Activated effector memory CD4-positive, alpha-beta T cell treated with Interleukin-2 at 50 U/mL for 16 hours (primary cell): Measurements from ENCODE around the gene RAB24.
A peak's percentile ranks its signal among the peaks of the same experiment; 100 is the strongest.
"Not testable (repeated sequence)": the region's sequence is repeated elsewhere in the genome, so short reads cannot be mapped to it uniquely, and the experiment has no call there.

ENCODE experiments used
- DNase-seq: peaks from one replicate; pipeline ENCODE4 v3.0.0-alpha.2; 2020

Gene RAB24

DNA sequence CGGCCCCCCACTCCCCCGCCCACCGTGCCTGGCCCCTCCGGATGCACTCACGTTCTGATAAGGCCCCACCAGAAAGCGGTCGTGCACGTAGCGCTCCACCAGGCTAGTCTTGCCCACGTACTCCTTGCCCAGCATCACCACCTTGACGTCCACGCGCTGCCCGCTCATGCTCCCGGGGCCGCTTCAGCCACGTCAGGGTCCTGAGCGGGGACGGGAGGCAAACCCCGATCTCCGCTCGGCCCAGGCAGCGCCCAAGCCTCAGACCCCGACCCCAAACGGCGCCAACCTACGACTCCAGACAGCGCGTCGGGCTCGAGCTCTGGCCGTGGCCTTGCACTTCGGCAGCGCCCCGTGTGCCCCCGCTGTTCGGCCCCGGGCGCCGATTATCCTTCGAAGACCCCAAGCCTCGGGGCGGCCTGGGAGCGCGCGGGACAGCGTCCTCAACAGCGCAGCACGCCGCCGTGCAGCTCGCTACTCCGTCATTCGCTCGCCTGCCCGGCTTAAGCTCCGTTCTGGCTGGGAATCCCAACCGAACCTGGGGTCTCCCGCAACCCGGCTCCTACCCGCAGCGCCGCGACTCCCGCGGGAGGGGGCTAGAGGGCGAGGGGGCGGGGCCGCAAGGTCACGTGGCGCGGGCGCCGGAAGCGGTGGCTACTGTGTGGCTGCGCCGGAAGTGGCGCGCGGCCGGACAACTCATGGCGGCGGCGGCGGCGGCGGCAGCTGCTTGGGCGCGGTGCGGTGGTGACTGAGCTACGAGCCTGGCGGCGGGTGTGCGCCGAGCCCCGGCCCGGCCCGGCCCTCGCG lies at the start of gene RAB24, which contains the start of gene PRELID1:
TSS of gene RAB24 (minus strand) at position 599 of the 804 bp plus-strand sequence. CDS start at position 168, 431 bp downstream.
TSS of gene PRELID1 (plus strand) at position 679 of the 804 bp plus-strand sequence. CDS start 187 bp downstream, outside the sequence.
- peak; percentile 85 for DNase-seq

- no peak for DNase-seq
Measured at GRCh38 chr5:177353093-177353492, 49.6 kb upstream of the RAB24 start.

GRCh38 chr5:177351392-177352329 lies 48.1 kb upstream of the RAB24 start, which contains the start of gene LMAN2:
Gene LMAN2, minus strand, starts transcription at chr5:177351668. Its CDS starts 21 bp downstream, at chr5:177351647.
- DNase-seq: peak; percentile 88

DNA sequence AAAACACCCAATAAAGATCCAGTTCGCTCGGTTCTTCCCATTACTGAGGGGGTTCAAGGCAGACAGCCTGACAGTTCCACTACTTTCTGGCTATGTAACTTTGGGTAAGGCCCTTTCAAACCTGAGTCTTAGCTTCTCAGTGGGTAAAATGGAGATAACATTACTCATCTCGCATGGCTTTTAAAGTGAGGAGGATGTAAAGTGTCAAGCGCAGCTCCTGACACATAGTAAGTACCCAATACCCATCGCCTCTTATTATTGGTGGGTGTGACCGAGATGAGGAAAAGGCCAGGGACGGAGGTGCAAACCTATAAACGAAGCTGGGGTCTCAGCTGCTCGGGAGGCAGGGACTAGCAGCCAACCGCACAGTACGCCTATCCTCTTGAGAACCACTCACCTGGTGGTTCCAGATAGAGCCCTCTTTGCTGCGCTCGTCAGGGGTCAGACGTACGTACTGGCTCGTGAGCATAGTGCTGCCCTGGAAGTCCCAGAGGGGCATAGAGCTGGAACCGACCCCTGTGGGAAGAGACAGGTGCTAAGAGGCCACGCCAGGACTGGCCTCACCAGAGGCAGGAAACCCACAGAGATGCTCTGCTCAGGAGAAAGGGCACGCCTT lies 47.4 kb upstream of the RAB24 start:
- DNase-seq: no peak

DNA sequence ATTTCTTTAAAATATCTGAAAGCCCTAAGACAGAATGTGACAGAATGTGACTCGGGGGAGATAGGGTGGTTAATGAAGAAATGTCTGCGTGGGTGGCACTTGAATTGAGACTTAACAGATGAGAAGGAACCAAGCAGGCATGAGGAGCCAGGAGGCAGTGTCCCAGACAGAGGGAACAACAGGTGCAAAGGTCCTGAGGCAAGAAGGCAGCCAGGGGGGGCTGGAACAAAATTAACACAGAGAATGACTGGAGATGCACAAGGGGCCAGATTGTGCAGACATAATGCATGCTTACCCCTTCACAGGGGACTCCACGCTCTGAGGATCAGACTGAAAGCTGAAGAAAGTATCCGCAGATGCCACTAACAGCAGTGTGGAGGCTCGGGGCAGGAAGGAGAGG lies 46.2 kb upstream of the RAB24 start:
- DNase-seq: no peak

GRCh38 chr5:177349362-177349647 lies 45.8 kb upstream of the RAB24 start:
- DNase-seq: no peak

DNA sequence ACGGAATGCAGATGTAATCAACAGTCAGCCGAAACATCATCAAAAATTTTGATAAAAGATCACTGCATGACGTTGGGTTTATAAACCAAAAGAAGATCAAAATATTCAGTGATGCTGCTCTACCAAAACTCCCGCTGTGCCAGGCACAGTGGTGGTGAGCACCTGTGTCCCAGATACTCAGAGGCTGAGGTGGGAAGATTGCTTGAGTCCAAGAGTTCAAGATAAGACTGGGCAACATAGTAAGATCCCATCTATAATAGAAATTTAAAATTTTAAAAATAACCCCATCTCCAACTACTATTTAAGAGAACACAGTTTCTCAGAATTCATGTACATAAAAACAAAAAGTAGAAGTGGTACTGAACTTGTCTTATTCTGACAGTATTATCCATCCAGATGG lies 44.2 kb upstream of the RAB24 start:
- DNase-seq: no peak

DNA sequence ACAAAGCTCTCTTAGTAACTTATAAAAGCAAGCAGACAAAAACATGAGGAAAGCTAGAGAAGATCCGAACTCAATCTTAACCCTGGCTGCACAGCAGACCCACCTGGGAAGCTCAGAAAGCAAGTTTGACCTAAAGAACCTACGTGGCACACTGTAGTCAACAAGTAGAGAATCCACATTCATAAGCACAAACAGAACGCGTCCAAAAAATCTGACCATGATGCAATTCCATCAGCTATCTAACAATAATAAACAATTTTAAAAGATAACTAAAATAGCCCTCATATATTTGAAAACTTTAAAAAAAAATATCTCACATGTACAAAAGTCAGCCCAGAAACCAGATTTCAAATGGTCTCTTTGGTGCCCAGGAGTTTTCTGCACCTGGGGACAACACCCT lies 43.3 kb upstream of the RAB24 start:
- DNase-seq: no peak

DNA sequence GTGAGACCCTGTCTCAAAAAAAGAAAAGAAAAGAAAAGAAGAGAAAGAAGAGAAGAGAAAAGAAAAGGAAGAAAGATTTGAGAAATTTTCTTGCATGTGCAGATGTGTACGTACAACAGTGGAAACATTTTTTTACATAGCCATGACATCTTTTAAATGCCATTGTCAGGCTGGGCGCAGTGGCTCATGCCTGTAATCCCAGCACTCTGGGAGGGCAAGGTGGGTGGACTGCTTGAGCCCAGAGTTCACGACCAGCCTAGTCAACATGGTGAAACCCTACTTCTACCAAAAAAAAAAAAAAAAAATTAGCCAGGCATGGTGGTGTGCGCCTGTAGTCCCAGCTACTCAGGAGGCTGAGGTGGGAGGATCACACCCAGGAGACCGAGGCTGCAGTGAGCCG lies 41.4 kb upstream of the RAB24 start:
- DNase-seq: no peak

GRCh38 chr5:177343777-177344176 lies 40.3 kb upstream of the RAB24 start:
- DNase-seq: no peak

- DNase-seq: not testable (repeated sequence)
Measured at GRCh38 chr5:177343000-177343399, 39.5 kb upstream of the RAB24 start.

DNA sequence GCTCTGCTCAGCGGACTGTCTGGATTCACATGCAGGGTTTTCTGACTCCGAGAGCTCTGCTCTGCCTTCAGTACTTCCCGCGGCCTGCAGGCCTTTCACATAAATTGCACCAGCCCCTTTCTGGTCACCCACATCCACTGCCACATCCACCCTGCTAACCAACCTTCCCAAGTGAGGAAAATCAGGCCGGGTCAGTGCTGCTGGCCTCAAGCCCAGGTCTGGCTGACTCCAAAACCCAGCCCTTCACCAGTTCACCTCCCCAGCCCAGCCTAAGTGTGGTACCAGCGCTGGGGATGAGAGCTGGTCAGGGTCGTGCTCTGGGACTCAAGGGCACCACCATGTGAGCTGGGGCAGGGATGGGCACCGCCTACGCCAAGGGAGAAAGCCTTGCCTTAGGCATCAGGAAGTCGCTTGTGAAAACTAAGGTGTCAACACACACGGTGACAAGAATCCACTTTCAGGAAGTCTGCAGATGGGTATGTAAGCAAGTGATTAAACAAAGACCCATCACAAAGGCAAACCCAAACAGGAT lies 35.7 kb upstream of the RAB24 start:
- DNase-seq: no peak

DNA sequence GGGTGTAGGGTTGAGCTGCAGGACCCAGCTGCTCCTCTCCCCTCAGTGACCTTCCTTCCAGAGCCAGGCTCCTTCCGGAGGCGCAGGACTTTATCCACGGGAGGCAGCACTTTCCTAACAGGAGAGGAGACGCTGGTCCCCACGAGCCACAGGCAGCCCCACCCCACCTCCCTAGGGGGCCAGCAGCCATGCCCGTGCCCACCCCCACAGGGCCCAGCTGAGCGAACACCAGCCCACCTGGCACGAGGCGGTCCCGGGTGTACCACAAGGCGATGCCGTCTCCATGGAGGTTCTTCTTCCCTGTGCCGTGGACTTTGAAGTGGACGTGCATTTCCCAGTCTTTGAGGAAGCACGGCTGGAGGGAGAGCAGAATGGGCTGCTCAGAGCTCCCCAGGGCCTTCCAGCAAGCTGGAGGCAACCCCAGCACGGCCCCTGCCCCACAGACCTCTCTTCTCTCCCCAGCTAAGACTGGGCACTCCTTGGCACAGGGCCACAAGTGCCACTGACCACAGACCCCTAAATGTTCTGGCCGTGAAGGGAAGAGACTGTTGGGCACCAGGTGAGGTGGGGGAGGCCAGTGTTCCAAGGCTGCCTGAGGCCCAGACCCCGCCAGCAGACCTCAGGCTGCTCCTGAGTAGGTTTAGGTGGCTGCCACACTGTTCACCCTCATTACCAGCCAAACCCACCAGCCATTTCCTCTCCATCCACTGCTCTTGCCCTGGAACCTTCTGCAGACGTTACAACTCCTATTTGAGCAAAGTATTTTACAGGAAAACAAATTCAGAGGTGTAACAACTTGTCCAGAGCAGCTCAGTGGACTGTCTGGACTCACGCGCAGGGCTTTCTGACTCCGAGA lies 35.0 kb upstream of the RAB24 start:
- DNase-seq: no peak

- no peak for DNase-seq
Measured at GRCh38 chr5:177336603-177337494, 33.3 kb upstream of the RAB24 start.

- DNase-seq: no peak
Measured at GRCh38 chr5:177336112-177336511, 32.6 kb upstream of the RAB24 start.

DNA sequence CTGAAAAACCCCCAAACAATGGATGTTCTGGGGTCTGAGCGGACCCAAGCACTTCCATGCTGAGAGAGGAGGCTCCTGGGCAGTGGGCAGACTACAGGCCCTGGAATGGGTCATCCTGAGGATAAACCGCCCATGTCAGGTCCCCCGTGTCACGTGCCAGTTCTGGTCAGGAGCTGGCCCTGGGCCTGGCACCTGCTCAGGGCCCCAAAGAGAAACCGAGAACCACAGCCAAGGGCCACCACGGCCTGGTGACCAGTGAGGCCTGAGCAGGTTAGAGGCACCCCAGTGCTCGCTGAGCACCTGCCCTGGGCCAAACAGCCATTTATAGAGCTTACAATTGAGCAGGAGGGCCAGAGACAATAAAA lies 32.2 kb upstream of the RAB24 start:
- no peak for DNase-seq

GRCh38 chr5:177334781-177335700 lies 31.5 kb upstream of the RAB24 start:
- DNase-seq: no peak

DNA sequence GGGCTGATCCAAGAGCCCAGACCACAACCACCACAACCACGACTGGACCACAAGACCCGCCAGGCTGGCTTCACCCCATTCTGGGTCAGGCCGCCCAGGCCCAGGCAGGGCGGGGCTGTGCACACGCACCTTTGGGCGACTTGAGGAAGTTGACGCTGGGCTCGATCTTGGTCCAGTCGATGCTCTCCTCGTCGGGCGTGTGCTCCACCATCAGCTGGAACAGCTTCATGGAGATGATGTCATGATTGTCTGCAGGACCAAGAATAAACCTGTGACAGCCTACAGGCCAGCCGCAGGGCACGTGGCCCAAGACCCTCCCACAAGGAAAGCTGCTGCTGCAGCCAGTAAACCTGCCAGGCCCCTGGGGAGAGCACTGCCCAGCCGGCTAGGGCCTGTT lies 30.6 kb upstream of the RAB24 start:
- DNase-seq: no peak

DNA sequence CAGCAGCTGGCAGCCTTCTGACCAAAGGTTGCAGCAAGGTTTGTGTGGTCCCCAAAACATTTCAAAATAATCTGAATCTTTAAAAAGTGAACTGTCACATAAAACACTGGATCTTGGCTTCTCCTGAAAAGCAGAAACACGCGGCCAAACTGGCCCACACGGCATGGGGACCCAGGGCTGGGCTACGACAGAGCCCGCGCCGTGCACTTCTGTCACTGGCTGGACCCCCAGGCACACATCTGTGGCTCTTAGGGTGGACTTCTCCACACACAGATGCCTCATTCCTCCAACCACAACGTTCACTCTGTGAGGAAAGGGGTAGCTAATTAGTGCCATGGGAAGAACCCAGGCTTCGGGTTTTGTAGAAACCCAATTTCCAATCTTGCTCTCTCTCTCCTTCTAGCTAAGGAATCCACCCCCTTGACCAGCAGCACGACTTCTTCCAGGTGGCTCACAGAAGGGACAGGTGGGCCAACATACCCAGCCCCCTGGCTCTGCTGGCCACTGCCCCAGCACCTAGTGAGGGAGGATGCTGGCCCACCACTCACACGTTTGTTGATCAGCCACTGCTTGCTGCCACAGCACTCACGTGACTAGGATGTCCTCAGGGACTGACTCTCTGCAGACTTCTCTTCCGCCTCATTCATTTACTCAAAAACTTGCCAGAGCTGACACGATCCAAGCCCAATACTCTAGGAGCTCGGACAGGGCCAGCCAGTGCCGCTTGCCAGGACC lies 30.1 kb upstream of the RAB24 start:
- no peak for DNase-seq
